OCI-LY1 (cell line): ENCODE results near the gene QPCT.

Experiments
- EZH2 ChIP-seq: fragments of 200-600 bp; sonication (generic), shearing (Covaris generic); IDR thresholded peaks from 2 replicates; pipeline ENCODE4 v1.8.0; 2017; ENCODE audit warnings: borderline replicate concordance, mixed run types, mild to moderate bottlenecking, antibody characterized with exemption, low read length, moderate library complexity, mixed read lengths
- TF ChIP-seq, protein P1 (sequence below): fragments of 200-600 bp; sonication (generic), shearing (Covaris generic); IDR thresholded peaks from 2 replicates; pipeline ENCODE4 v1.5.1; 2017; ENCODE audit warnings: mild to moderate bottlenecking, antibody characterized with exemption, low read length, moderate library complexity, mixed read lengths

DNA sequence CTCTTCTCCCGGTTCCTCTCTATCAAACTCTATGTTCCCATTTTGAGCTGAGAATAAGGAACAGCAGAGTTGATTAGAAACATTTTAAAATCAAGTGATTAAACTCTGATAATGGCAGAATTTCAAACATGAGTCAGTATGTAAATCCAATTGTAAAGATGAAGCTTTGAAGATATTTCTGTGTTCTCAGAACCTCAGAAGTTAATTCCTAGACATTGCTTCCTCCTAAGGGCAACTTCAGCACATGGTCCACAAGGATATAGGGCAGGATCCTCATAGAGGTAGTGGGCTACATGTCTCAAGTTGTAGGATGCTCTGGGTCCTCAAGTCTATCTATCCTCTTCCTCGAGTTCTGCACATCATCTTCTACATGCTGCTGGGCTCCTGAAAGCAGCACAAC lies 46.3 kb downstream of the QPCT start:
- TF ChIP-seq, protein P1, sequence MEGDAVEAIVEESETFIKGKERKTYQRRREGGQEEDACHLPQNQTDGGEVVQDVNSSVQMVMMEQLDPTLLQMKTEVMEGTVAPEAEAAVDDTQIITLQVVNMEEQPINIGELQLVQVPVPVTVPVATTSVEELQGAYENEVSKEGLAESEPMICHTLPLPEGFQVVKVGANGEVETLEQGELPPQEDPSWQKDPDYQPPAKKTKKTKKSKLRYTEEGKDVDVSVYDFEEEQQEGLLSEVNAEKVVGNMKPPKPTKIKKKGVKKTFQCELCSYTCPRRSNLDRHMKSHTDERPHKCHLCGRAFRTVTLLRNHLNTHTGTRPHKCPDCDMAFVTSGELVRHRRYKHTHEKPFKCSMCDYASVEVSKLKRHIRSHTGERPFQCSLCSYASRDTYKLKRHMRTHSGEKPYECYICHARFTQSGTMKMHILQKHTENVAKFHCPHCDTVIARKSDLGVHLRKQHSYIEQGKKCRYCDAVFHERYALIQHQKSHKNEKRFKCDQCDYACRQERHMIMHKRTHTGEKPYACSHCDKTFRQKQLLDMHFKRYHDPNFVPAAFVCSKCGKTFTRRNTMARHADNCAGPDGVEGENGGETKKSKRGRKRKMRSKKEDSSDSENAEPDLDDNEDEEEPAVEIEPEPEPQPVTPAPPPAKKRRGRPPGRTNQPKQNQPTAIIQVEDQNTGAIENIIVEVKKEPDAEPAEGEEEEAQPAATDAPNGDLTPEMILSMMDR: no peak
- no peak for TF ChIP-seq EZH2
